CD14-positive monocyte (primary cell): ENCODE measurements around the gene GAD1. TPM values are rescaled to one million over a fixed set of nuclear protein-coding genes. Genes with fewer than 3 reads are reported as not detected.
A peak's percentile ranks its signal among the peaks of the same experiment; 100 is the strongest.

ENCODE experiments used
- DNase-seq, 3 donors: peaks; one replicate each; pipeline ENCODE4 v3.0.0-alpha.2; 2011 to 2022
- H2AFZ ChIP-seq: 2 replicates; pipeline ENCODE4 v1.6.0; 2012; ENCODE audit warnings: mild to moderate bottlenecking, low read depth, low read length, inconsistent platforms; ENCODE audit not compliant: insufficient read depth, poor library complexity, severe bottlenecking
- H3K27ac ChIP-seq, 2 donors: 1 replicate in 1 of 2; 2 replicates in 1 of 2; pipeline ENCODE4 v1.5.1; 2012 to 2013; ENCODE audit warnings: low read length in 2 of 2, control low read depth in 1 of 2, inconsistent platforms in 1 of 2, low read depth in 1 of 2, mild to moderate bottlenecking in 1 of 2
- H3K27me3 ChIP-seq, 2 donors: one replicate each; pipeline versions ENCODE4 v1.6.0 to v1.6.1; 2011 to 2013; ENCODE audit warnings: low read length in 2 of 2; ENCODE audit not compliant: control insufficient read depth in 2 of 2, insufficient read depth in 2 of 2
- H3K36me3 ChIP-seq, 2 donors: replicated peaks in 1 of 2; 1 replicate in 1 of 2; 2 replicates in 1 of 2; pipeline versions ENCODE4 v1.5.1 to v1.6.1; 2012 to 2013; ENCODE audit warnings: low read length in 2 of 2, control low read depth in 1 of 2, inconsistent platforms in 1 of 2, mild to moderate bottlenecking in 1 of 2; ENCODE audit not compliant: insufficient read depth in 2 of 2, control insufficient read depth in 1 of 2
- H3K4me1 ChIP-seq, 2 donors: 1 replicate in 1 of 2; 2 replicates in 1 of 2; pipeline versions ENCODE4 v1.5.1 to v1.6.1; 2012 to 2013; ENCODE audit warnings: low read length in 2 of 2, control low read depth in 1 of 2, inconsistent platforms in 1 of 2, mild to moderate bottlenecking in 1 of 2, moderate library complexity in 1 of 2; ENCODE audit not compliant: insufficient read depth in 2 of 2, control insufficient read depth in 1 of 2
- H3K4me2 ChIP-seq: replicated peaks from 2 replicates; pipeline ENCODE3; 2012; ENCODE audit warnings: low read length, moderate library complexity, mild to moderate bottlenecking; ENCODE audit not compliant: poor library complexity, severe bottlenecking; ENCODE audit errors: extremely low read depth
- H3K4me3 ChIP-seq, 3 experiments: fragments of 200-600 bp in 1 of 3; sonication (generic) in 1 of 3; replicated peaks in 1 of 3; 1 replicate in 2 of 3; 2 replicates in 1 of 3; pipeline ENCODE4 v1.5.1; 2011 to 2013; ENCODE audit warnings: low read length in 3 of 3, mild to moderate bottlenecking in 3 of 3, control low read depth in 2 of 3, low read depth in 2 of 3, inconsistent platforms in 1 of 3, moderate library complexity in 1 of 3
- H3K79me2 ChIP-seq: 2 replicates; pipeline ENCODE4 v1.6.0; 2012; ENCODE audit warnings: mild to moderate bottlenecking, control low read depth, inconsistent platforms, low read length, moderate library complexity; ENCODE audit not compliant: insufficient read depth
- H3K9ac ChIP-seq: 2 replicates; pipeline ENCODE4 v1.6.0; 2017; ENCODE audit warnings: low read length, mild to moderate bottlenecking; ENCODE audit not compliant: insufficient read depth, poor library complexity, severe bottlenecking
- H3K9me3 ChIP-seq, 2 donors: replicated peaks in 1 of 2; 1 replicate in 1 of 2; 2 replicates in 1 of 2; pipeline versions ENCODE4 v1.5.1 to v1.6.1; 2012 to 2013; ENCODE audit warnings: low read length in 2 of 2, control low read depth in 1 of 2; ENCODE audit not compliant: control insufficient read depth in 1 of 2, insufficient read depth in 1 of 2
- H4K20me1 ChIP-seq: 2 replicates; pipeline ENCODE4 v1.6.0; 2012; ENCODE audit warnings: mild to moderate bottlenecking, low read length, control low read depth, moderate library complexity; ENCODE audit not compliant: insufficient read depth
- H3K27ac Mint-ChIP-seq, 7 donors: one replicate each; pipeline ENCODE4 v1.8.0; 2020; ENCODE audit warnings: mild to moderate bottlenecking in 7 of 7, mixed read lengths in 7 of 7, moderate library complexity in 6 of 7, inconsistent platforms in 2 of 7
- H3K27me3 Mint-ChIP-seq, 3 donors: one replicate each; pipeline ENCODE4 v1.8.0; 2021 to 2022; ENCODE audit warnings: low read depth in 3 of 3, mild to moderate bottlenecking in 3 of 3, mixed read lengths in 3 of 3, moderate library complexity in 3 of 3, inconsistent platforms in 1 of 3
- H3K36me3 Mint-ChIP-seq, 2 donors: one replicate each; pipeline ENCODE4 v1.8.0; 2020; ENCODE audit warnings: mixed read lengths in 2 of 2, inconsistent platforms in 1 of 2, mild to moderate bottlenecking in 1 of 2
- H3K4me1 Mint-ChIP-seq: one replicate; pipeline ENCODE4 v1.8.0; 2020; ENCODE audit warnings: mild to moderate bottlenecking, mixed read lengths
- H3K4me3 Mint-ChIP-seq, 2 donors: one replicate each; pipeline ENCODE4 v1.8.0; 2020; ENCODE audit warnings: mild to moderate bottlenecking in 2 of 2, mixed read lengths in 2 of 2, moderate library complexity in 1 of 2
- H3K9me3 Mint-ChIP-seq, 7 donors: one replicate each; pipeline ENCODE4 v1.8.0; 2020 to 2022; ENCODE audit warnings: mixed read lengths in 7 of 7, mild to moderate bottlenecking in 6 of 7, moderate library complexity in 6 of 7, inconsistent platforms in 2 of 7
- CTCF ChIP-seq: fragments of 200-600 bp; IDR thresholded peaks from one replicate; pipeline ENCODE4 v1.8.0; 2022; ENCODE audit warnings: antibody characterized with exemption, mild to moderate bottlenecking
- WGBS: methylation state at CpG from one replicate; pipeline ENCODE4 v1.1.5; 2013; ENCODE audit warnings: missing lambda C conversion rate; ENCODE audit not compliant: insufficient coverage; 5-methylcytosine and 5-hydroxymethylcytosine counted together
- intact Hi-C, 2 donors: fragments of 100-400 bp; cut with micrococcal nuclease; formaldehyde crosslinking; loops; one replicate each; pipeline versions ENCODE4 v1.15.0 to v1.15.1; 2023
- polyA plus RNA-seq, 3 donors: library from polyadenylated mRNA; depleted of rRNA in 1 of 3; unstranded in 2 of 3; stranded (reverse) in 1 of 3; fragments of 300-500 nt in 2 of 3; fragments of >200 nt in 1 of 3; fragmentation: Illumina TruSeq in 2 of 3; gene quantifications; 1 replicate in 2 of 3; 2 replicates in 1 of 3; pipeline ENCODE4 v1.2.3, GENCODE V29; 2012 to 2021

Gene GAD1
- polyA plus RNA-seq, 3 donors: 0.08 TPM; not detected in 2

- H3K9me3 ChIP-seq: peaks cover 2 to 54% of the 10 kb centered on the region in 2 donors
Observed at GRCh38 chr2:170820757-170821530, 4.3 kb downstream of the GAD1 start.

More at GRCh38 chr2:170820757-170821530, 4.3 kb downstream of the GAD1 start:
- no peak overlapping the region for H3K27ac ChIP-seq
- H2AFZ ChIP-seq: no peak overlapping the region
- peaks cover 52 to 67% of the 10 kb centered on the region in 2 donors for H3K4me1 ChIP-seq
- H3K27ac Mint-ChIP-seq: no peak overlapping the region
- WGBS: 29% methylated on average over 5 of the region's 18 CpGs
- intact Hi-C loops: no loop called here
- H3K36me3 Mint-ChIP-seq: peaks cover 3 to 10% of the 10 kb centered on the region in 2 donors
- peaks cover 91 to 99% (median 98%) of the 10 kb centered on the region in 3 donors for H3K27me3 Mint-ChIP-seq
- no peaks in the 10 kb centered on the region for H3K79me2 ChIP-seq
- H3K4me3 ChIP-seq: peak overlapping the region in 1 of 3 experiments; percentile 55
- no peaks in the 10 kb centered on the region for H3K36me3 ChIP-seq
- H3K4me3 Mint-ChIP-seq: peak overlapping the region; percentile 54 to 92
- no peak for TF ChIP-seq CTCF
- no peak for DNase-seq
- H3K27me3 ChIP-seq: peaks cover 80 to 99% of the 10 kb centered on the region in 2 donors
- H3K4me1 Mint-ChIP-seq: peaks cover 62% of the 10 kb centered on the region
- H3K9me3 Mint-ChIP-seq: peaks cover 0 to 38% (median 21%) of the 10 kb centered on the region in 7 donors
- no peak overlapping the region for H3K9ac ChIP-seq
- peak overlapping the region; percentile 44 for H3K4me2 ChIP-seq
- H4K20me1 ChIP-seq: no peaks in the 10 kb centered on the region
